HG02763 (cell line): ENCODE data around the gene LY6G5B.

ENCODE experiments used
- ATAC-seq: cut with Tn5 transposase; IDR thresholded peaks from one replicate; pipeline ENCODE4 v1.9.1; 2021; ENCODE audit warnings: mild to moderate bottlenecking, moderate library complexity; ENCODE audit not compliant: unreplicated experiment

Gene LY6G5B

DNA sequence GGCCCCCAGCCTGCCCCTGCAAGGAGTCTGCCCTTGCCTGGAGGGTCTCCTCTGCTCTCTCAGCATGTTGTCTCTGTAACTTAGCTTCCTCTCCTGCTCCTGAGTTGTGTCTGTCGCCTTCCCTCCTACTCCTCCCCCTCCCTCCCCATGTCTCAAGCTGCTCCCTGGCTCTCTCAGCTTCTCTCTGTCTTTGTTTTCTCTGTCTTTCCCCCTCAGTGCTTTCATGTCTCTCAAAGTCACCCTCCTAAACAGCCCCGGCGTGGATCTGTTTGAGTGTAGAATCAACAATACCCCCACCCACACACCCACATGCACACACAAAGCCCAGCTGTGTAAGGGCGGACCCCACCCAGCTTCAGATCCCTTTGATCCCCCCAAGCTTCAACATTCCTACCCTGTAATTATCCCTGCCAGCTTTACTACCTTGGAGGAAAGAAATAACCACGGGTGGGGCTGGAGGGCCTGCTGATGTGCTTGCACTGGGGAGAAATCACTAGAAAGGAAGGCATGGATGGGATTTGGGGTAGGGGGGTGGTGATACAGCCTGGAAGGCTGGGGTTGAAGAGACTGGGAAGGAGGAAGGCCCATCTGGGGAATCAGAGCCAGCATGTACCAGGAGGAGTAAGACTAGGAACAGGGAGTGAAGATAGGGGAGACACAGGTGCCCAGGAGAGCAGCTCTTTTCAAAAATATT is 44.4 kb downstream of the LY6G5B start:
- no peak for ATAC-seq

DNA sequence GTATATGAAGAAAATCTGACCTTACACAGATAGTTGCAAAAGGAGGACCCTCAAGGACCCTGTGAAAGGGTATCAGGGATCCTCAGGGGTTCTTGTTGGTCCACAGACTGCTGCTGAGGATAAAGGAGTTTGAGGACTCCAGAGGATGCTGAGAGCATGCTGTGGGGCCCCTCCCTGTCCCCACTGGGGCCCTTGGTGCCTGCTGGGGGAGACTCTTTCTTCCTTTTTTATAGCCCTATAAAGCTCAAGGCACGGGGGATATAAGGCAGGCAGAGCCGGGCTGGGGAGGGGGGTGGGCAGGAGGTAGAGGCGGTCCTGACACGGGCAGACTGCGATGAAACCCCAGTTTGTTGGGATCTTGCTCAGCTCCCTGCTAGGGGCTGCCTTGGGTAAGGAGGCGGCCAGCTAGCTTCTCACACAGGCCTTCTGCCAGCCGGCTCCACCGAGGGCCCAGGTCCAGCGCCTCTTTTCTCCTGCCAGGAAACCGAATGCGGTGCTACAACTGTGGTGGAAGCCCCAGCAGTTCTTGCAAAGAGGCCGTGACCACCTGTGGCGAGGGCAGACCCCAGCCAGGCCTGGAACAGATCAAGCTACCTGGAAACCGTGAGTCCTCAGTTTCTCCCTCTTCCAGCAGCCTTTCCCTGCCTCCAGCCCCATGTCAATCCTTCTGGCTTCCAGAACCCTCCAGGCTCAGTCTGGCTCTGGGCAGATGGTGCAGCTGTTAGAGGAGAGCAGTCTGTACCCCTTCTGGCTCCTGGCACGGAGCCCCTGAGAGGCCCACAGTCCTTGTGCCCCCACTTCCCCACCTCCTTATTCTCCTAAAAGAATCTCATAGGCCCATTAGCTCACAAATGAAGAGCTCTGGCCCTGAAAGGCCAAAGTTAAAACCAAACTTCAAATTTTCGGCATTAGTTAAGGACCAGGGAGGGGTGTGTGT is 45.5 kb downstream of the LY6G5B start, which contains the start of gene LY6G6D:
LY6G6D (plus strand) TSS at position 327 of the 937 bp plus-strand sequence; CDS start at position 335, 8 bp downstream.
- no peak for ATAC-seq

DNA sequence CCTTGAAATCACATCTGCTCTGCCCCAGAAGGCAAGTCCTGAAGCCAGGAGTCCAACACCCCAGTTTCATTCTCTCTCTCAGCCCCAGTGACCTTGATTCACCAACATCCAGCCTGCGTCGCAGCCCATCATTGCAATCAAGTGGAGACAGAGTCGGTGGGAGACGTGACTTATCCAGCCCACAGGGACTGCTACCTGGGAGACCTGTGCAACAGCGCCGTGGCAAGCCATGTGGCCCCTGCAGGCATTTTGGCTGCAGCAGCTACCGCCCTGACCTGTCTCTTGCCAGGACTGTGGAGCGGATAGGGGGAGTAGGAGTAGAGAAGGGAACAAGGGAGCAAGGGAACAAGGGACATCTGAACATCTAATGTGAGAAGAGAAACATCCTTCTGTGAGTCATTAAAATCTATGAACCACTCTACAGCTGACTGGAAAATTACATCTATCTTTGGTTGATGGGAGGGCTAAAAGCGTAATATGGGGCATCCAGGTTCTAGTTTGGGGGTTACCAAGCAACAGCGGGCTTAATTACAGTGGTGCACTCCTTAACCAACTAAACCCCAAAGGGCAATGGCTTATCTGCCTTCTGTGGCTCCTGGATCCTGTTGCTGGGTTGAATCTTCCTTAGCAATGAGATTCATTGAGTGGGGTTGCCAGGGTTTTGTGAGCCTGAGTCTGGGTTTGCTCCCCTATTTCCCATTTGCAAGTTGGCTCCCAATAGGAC is 47.9 kb downstream of the LY6G5B start:
- no peak for ATAC-seq

DNA sequence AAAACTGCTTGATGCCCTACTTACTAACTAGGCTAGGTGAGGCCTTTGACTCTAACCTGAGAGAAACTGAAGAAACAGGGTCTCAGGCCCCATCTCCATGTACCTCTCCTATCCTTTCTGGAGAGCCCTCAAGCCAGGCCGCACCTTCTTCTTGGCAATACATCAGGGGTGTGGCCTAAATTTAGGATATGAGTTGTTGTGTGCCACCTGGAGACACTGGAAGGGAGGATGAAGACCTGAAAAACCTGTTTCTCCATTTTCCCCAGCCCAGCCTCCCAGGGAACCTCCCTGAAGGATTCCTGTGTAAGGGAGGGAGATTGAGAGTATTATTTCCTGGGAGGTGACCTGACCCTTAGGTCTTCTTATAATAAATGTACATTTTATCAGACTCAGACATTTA is 48.5 kb downstream of the LY6G5B start:
- no peak for ATAC-seq

DNA sequence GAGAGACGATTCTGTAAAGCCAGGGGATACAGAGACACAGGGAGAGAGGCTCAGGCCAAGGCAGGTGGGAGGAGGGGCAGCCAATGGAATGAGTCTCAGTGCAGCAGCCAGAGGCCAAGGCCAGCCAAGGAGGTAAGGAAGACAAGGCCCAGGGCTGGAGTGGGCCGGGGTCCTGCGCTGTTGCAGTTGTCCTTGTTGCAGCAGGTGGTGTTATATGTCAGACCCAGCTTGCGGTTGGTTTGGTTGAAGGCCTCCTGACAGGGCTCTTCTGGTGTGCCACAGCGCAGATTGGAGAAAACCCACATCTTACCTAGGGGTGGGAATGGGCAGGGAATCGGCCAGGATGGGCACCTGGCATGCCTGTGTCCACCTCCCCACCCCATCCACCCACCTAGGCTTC is 49.2 kb downstream of the LY6G5B start:
- ATAC-seq, result no peak

DNA sequence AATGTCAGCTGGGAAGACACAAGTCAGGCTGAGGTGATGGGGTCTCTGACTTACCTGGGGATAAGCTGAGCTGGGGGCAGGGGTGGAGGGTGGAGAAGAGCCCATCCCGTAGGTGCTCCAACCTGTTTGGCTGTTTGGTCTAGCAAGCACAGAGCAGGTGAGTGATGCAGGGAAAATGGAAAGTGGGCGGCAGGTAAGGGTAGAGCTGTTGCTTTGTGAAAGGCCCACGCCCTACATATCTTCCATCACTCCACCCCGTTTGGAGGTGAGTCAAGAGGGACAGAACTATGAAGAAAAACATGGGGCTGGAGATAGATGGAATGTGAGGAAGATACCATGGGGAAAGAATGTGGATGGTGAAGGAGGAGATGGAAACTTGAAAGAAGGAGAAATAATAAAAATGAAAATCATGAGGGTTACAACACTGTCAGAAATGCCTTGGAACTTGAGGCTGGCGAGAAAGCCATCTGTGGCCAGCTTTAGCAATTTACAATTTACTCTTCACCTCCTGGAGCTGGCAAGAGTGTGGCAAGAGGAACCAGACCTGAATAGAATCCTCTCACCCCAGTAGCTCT is 50.5 kb downstream of the LY6G5B start:
- no peak for ATAC-seq

DNA sequence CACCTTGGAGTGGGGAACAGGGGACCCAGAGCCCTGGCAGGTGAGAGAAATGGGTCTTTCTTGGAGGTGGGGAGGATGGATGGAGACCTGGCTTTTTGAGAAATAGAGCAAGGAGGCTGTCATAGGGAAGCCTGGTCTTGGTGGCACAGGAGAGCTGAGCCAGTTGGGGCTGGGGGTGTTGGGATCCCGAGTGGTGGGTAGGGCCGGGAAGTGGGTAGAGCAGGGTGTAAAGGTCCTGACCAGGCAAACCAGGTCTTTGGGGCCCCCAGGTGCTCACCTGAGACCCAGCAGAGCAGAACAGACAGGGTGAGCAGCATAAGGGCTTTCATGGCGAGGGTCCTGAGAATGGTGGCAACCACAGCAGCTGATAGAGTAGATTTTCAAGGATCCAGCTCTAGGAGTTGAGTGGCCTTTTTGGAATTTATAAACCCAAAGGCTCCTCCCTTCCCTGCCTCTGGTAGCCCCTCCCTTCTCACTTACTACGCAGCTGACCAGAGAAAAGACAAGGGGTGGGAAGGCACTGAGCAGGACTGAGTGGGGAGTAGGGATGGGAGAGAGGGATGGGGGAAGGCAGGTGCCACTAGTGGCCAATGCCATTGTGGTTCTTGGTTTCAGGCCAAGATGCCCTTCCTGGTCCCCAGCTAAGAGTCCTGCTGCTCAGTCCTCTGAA is 51.7 kb downstream of the LY6G5B start, which contains the start of gene LY6G6C:
LY6G6C (minus strand) TSS at position 396 of the 670 bp plus-strand sequence; CDS start at position 329, 67 bp downstream.
- no peak for ATAC-seq

DNA sequence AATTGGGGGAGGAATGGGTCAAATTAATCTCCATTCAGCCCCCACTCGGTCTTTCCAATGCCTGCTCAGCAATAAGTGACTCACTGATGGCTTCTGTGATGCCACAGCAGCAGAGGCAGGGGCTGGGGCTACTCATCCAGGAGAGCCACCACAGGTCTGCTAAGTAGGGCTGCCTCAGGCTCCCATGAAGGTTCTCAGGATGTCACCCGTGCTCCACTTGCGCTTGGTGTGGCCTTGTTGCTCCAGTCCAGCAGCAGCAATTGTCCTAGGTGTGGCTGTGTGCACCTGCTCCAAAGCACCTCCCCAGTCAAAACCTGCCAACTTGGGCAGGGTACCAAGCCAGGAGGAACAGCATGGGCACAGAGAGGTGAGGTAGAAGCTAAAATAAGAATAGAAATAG is 52.4 kb downstream of the LY6G5B start:
- ATAC-seq, result no peak
